Measurements from ENCODE around the gene NOX1. TPM values are rescaled to one million over a fixed set of nuclear protein-coding genes. Genes with fewer than 3 reads are reported as not detected.
A peak's percentile ranks its signal among the peaks of the same experiment; 100 is the strongest.
"Not testable (repeated sequence)": the region's sequence is repeated elsewhere in the genome, so short reads cannot be mapped to it uniquely, and the experiment has no call there.

The NOX1 gene
- total RNA-seq, 3 donors from 2014 or later: 27.8 to 109 (median 96.7) TPM

DNA sequence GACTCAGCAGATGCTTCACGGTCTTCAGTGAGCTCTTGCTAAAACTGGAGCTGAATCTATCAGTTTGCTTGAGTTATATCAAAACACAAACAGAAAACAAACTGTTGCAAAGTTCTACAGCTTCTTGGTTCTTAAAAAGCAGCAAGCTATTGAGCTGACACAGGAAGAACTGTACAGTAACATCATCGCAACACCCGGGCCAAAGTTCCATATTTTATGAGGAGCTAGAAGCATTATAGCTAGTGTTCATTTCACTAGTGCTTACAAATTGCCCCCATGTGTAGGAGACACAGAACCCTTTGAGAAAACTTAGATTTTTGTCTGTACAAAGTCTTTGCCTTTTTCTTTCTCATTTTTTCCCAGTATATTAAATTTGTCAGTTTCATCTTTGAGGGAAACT is 71.3 kb downstream of the NOX1 start:
- no peaks in the 10 kb centered on the region for H3K36me3 ChIP-seq (ENCODE audit: low read depth)
- TF ChIP-seq, protein P1, sequence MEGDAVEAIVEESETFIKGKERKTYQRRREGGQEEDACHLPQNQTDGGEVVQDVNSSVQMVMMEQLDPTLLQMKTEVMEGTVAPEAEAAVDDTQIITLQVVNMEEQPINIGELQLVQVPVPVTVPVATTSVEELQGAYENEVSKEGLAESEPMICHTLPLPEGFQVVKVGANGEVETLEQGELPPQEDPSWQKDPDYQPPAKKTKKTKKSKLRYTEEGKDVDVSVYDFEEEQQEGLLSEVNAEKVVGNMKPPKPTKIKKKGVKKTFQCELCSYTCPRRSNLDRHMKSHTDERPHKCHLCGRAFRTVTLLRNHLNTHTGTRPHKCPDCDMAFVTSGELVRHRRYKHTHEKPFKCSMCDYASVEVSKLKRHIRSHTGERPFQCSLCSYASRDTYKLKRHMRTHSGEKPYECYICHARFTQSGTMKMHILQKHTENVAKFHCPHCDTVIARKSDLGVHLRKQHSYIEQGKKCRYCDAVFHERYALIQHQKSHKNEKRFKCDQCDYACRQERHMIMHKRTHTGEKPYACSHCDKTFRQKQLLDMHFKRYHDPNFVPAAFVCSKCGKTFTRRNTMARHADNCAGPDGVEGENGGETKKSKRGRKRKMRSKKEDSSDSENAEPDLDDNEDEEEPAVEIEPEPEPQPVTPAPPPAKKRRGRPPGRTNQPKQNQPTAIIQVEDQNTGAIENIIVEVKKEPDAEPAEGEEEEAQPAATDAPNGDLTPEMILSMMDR (IDR thresholded peaks at IDR 0.05): no peak
- intact Hi-C loops (cut with DNase I, micrococcal nuclease): no loop called here
- H3K9me3 ChIP-seq: no peaks in the 10 kb centered on the region
- ATAC-seq (peak; percentile 85), DNase-seq (peak in 1 of 3 donors; percentile 43)
- no peak overlapping the region for H3K4me3 ChIP-seq
- no peaks in the 10 kb centered on the region for H3K4me1 ChIP-seq (ENCODE audit: low read depth)

DNA sequence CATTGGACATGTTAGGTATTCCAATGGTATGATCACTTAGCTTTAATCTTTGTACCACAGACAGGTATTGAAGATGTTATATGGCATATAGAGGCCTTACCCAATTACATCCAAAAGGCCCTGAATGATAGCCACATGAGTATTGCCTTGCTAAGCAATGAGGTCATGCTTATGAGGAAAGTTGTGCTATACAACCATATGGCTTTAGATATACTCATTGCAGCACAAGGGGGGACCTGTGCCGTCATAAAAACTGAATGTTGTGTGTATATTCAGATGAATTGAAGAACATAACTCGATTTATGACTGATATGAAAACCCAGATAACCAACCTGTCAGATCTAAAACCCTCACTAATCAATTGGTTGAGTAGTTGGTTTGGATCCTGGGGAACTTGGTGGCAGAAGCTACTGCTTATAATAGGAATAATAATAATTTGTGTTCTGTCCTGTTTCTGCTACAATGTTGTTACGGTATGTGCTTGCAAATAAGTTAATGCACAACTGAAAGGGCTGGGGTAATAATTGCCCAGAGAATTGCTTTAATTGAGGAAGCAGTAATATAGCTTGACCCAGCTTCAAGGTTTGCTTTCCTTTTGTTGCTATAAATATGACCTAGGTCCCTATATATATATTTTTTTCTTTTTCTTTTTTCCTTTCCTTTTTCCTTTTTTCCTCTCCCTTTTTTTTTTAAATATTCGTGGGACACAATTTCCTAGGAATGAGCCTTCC is 75.5 kb downstream of the NOX1 start:
- Histone ChIP-seq H3K4me1 (ENCODE audit: low read depth) (no peaks in the 10 kb centered on the region), H3K9me3 (no peaks in the 10 kb centered on the region), H3K36me3 (ENCODE audit: low read depth) (no peaks in the 10 kb centered on the region), H3K4me3 (no peak overlapping the region)
- no peak for DNase-seq
- intact Hi-C loops (cut with DNase I, micrococcal nuclease): no loop called here
- TF ChIP-seq, protein P1 (IDR thresholded peaks at IDR 0.05): no peak
- ATAC-seq: peak; percentile 69

DNA sequence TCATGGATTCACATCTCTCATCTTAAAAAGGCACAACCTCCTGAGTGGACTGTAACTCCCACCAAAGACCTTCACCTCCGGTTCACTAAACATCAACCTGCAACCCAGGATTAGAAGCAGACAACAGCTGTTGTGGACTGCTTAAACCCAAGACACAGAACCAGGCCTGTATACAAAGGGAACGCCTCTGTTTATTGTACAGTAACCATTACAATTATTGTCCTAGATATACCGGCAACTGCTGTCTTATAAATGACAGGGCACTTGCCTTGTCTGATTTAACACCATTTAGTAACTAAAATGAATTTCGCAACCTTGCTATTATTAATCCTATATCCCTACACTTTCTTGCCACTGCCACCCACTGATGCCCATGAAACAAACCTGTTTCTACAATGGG is 76.8 kb downstream of the NOX1 start:
- Histone ChIP-seq H3K4me3 (no peak overlapping the region), H3K9me3 (no peaks in the 10 kb centered on the region), H3K36me3 (ENCODE audit: low read depth) (no peaks in the 10 kb centered on the region), H3K4me1 (ENCODE audit: low read depth) (no peaks in the 10 kb centered on the region)
- DNase-seq: no peak
- peak; percentile 71 for ATAC-seq
- TF ChIP-seq, protein P1 (IDR thresholded peaks at IDR 0.05): no peak
- intact Hi-C loops (cut with DNase I, micrococcal nuclease): no loop called here

DNA sequence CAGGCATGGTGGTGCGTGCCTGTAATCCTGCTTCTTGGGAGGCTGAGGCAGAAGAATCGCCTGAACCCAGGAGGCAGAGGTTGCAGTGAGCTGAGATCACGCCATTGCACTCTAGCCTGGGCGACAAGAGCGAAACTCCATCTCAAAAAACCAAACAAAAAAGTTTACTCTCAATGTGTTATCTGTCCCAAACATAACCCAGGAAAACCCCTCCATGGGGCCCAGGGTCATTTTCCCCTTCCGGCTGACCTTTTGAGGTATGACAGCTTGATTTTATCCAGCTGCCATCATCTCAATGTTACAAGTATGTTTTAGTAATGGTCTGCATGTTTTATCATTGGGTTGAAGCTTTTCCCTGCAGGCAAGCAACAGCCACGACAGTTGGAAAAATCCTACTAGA is 77.8 kb downstream of the NOX1 start:
- H3K9me3 ChIP-seq; H3K36me3 ChIP-seq (ENCODE audit: low read depth); ATAC-seq; intact Hi-C loops (cut with DNase I, micrococcal nuclease); H3K4me1 ChIP-seq (ENCODE audit: low read depth); H3K4me3 ChIP-seq; DNase-seq: not testable (repeated sequence)

Other genes with a start within 250 kb of the NOX1 start
- gene TSPAN6, start 237.6 kb downstream of the NOX1 start, total RNA-seq: 100 to 1,000 TPM in 2 of 3 donors, 10 to 100 TPM in 1; 63.0 to 132 (median 111) TPM
- gene SRPX2, start 230.2 kb downstream of the NOX1 start, total RNA-seq: 10 to 100 TPM in 2 of 3 donors, 1 to 10 TPM in 1; 3.3 to 17.6 (median 13.9) TPM
- gene SYTL4, start 142.2 kb downstream of the NOX1 start, total RNA-seq: 10 to 100 TPM; 35.7 to 47.1 (median 44.3) TPM
- gene CSTF2, start 54.0 kb downstream of the NOX1 start, total RNA-seq: 10 to 100 TPM; 16.7 to 24.0 (median 23.9) TPM
- 1 to 10 TPM in 2 of 3 donors, under 1 TPM in 1; 0.73 to 3.4 (median 3.3) TPM for gene XKRX, start 54.6 kb upstream of the NOX1 start, total RNA-seq
- not detected for gene ARL13A, start 95.3 kb upstream of the NOX1 start, total RNA-seq
- 10 to 100 TPM; 21.9 to 29.4 (median 26.7) TPM for gene TRMT2B, start 177.8 kb upstream of the NOX1 start, total RNA-seq
- 10 to 100 TPM in 1 of 3 donors, 1 to 10 TPM in 2; 1.4 to 40.6 (median 3.0) TPM for gene TMEM35A, start 204.5 kb upstream of the NOX1 start, total RNA-seq
- 1 to 10 TPM; 2.2 to 6.9 (median 2.8) TPM for gene CENPI, start 223.8 kb upstream of the NOX1 start, total RNA-seq

Data from mucosa of descending colon (tissue), 3 donors.